Type B pancreatic cell (in vitro differentiated cells): Measurements from ENCODE around the gene COQ9. TPM values are rescaled to one million over a fixed set of nuclear protein-coding genes. Genes with fewer than 3 reads are reported as not detected.

Experiments used
- DNase-seq: peaks from one replicate; pipeline ENCODE4 v3.0.0; 2021; ENCODE audit warnings: mixed read lengths; ENCODE audit not compliant: unreplicated experiment; ENCODE audit errors: extremely low spot score
- H3K27ac Mint-ChIP-seq: 2 replicates; pipeline ENCODE4 v1.8.0; 2021; ENCODE audit warnings: mild to moderate bottlenecking, mixed read lengths
- H3K27me3 Mint-ChIP-seq: 2 replicates; pipeline ENCODE4 v1.8.0; 2021; ENCODE audit warnings: mixed read lengths
- H3K36me3 Mint-ChIP-seq: 2 replicates; pipeline ENCODE4 v1.8.0; 2021; ENCODE audit warnings: mixed read lengths
- H3K4me1 Mint-ChIP-seq: one replicate; pipeline ENCODE4 v1.8.0; 2021; ENCODE audit warnings: mixed read lengths; ENCODE audit not compliant: unreplicated experiment
- H3K4me3 Mint-ChIP-seq: 2 replicates; pipeline ENCODE4 v1.8.0; 2021; ENCODE audit warnings: mild to moderate bottlenecking, mixed read lengths
- H3K9me3 Mint-ChIP-seq: 2 replicates; pipeline ENCODE4 v1.8.0; 2021; ENCODE audit warnings: mixed read lengths
- total RNA-seq: library from RNA; stranded (reverse); gene quantifications from 2 replicates; pipeline ENCODE4 v1.2.1, GENCODE V29; 2021; ENCODE audit warnings: low replicate concordance
- TF ChIP-seq, protein P1 (sequence below): fragments of 200-600 bp; sonication (generic); conservative IDR thresholded peaks from 2 replicates; pipeline ENCODE4 v1.5.0; 2021; ENCODE audit warnings: antibody characterized with exemption, mild to moderate bottlenecking

COQ9 gene
- total RNA-seq, 1 donor from 2014 or later, result 73.1 TPM

- no peaks in the 10 kb centered on the region for H3K27me3 Mint-ChIP-seq
- H3K27ac Mint-ChIP-seq, result peak overlapping the region; percentile 98
- H3K9me3 Mint-ChIP-seq, result no peaks in the 10 kb centered on the region
- H3K4me1 Mint-ChIP-seq, result peaks cover 16% of the 10 kb centered on the region
- H3K4me3 Mint-ChIP-seq, result peak overlapping the region; percentile 100
- peaks cover 29% of the 10 kb centered on the region for H3K36me3 Mint-ChIP-seq
- no peak for DNase-seq
- TF ChIP-seq, protein P1, sequence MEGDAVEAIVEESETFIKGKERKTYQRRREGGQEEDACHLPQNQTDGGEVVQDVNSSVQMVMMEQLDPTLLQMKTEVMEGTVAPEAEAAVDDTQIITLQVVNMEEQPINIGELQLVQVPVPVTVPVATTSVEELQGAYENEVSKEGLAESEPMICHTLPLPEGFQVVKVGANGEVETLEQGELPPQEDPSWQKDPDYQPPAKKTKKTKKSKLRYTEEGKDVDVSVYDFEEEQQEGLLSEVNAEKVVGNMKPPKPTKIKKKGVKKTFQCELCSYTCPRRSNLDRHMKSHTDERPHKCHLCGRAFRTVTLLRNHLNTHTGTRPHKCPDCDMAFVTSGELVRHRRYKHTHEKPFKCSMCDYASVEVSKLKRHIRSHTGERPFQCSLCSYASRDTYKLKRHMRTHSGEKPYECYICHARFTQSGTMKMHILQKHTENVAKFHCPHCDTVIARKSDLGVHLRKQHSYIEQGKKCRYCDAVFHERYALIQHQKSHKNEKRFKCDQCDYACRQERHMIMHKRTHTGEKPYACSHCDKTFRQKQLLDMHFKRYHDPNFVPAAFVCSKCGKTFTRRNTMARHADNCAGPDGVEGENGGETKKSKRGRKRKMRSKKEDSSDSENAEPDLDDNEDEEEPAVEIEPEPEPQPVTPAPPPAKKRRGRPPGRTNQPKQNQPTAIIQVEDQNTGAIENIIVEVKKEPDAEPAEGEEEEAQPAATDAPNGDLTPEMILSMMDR, result no peak
Measured at GRCh38 chr16:57462978-57463362, 15.7 kb downstream of the COQ9 start.

DNA sequence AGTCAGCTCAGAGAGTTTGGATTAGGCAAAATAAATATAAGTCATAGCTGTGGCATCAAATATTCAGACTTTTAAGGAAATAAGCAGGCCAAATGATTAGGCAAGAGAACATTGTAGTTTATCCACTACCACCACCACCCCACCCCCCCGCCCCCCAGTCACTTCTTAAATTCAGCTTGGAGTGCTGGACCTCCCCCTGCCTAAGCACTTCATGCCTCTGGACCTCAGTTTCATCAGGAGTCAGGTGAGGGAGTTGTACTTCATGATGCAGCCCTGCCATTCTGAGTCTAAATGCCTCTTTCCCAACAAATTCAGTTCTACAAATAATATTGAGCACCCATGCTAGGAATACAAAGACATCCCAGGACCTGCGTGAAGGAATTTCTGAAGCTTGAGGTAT, 17.2 kb downstream of the COQ9 start:
- peaks cover 38% of the 10 kb centered on the region for H3K36me3 Mint-ChIP-seq
- DNase-seq, result no peak
- TF ChIP-seq, protein P1, result no peak
- H3K27me3 Mint-ChIP-seq, result no peaks in the 10 kb centered on the region
- no peak overlapping the region for H3K27ac Mint-ChIP-seq
- no peaks in the 10 kb centered on the region for H3K9me3 Mint-ChIP-seq
- peaks cover 16% of the 10 kb centered on the region for H3K4me1 Mint-ChIP-seq
- peak overlapping the region; percentile 100 for H3K4me3 Mint-ChIP-seq

GRCh38 chr16:57468346-57468745, 21.1 kb downstream of the COQ9 start:
- TF ChIP-seq, protein P1, result no peak
- H3K9me3 Mint-ChIP-seq, result no peaks in the 10 kb centered on the region
- peaks cover 26% of the 10 kb centered on the region for H3K4me1 Mint-ChIP-seq
- no peak overlapping the region for H3K4me3 Mint-ChIP-seq
- no peaks in the 10 kb centered on the region for H3K27me3 Mint-ChIP-seq
- H3K36me3 Mint-ChIP-seq, result peaks cover 42% of the 10 kb centered on the region
- no peak for DNase-seq
- H3K27ac Mint-ChIP-seq, result no peak overlapping the region

DNA sequence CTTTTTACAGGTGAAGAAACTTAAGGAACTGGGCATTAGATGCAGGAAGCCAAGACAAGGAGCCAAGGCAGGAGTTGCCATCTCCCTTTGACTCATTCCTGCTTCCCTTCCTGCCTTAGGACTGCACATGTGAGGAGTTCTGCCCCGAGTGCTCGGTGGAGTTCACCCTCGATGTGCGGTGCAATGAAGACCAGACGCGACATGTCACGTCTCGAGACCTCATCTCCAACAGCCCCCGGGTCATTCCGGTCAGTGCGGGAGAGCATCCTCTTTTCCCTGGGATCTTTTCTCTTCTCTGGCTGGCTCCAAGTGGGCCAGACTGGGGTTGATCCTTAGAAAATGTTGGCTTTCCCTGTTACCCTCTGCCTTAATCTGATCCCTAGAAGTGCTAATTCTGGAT, 21.8 kb downstream of the COQ9 start:
- H3K27me3 Mint-ChIP-seq, result no peaks in the 10 kb centered on the region
- H3K4me1 Mint-ChIP-seq, result peaks cover 24% of the 10 kb centered on the region
- DNase-seq, result no peak
- H3K27ac Mint-ChIP-seq, result no peak overlapping the region
- no peak overlapping the region for H3K4me3 Mint-ChIP-seq
- TF ChIP-seq, protein P1, result no peak
- no peaks in the 10 kb centered on the region for H3K9me3 Mint-ChIP-seq
- H3K36me3 Mint-ChIP-seq, result peaks cover 40% of the 10 kb centered on the region

GRCh38 chr16:57469917-57470470, 22.7 kb downstream of the COQ9 start:
- Mint-ChIP-seq H3K36me3 (peaks cover 33% of the 10 kb centered on the region), H3K4me1 (peaks cover 17% of the 10 kb centered on the region), H3K9me3 (no peaks in the 10 kb centered on the region), H3K4me3 (no peak overlapping the region), H3K27me3 (no peaks in the 10 kb centered on the region), H3K27ac (no peak overlapping the region)
- TF ChIP-seq, protein P1, result no peak
- DNase-seq, result no peak

- no peak for DNase-seq
- TF ChIP-seq, protein P1, result no peak
- H3K4me3 Mint-ChIP-seq, result no peak overlapping the region
- no peaks in the 10 kb centered on the region for H3K9me3 Mint-ChIP-seq
- H3K36me3 Mint-ChIP-seq, result peaks cover 29% of the 10 kb centered on the region
- peak overlapping the region; percentile 92 for H3K27ac Mint-ChIP-seq
- H3K4me1 Mint-ChIP-seq, result peaks cover 16% of the 10 kb centered on the region
- no peaks in the 10 kb centered on the region for H3K27me3 Mint-ChIP-seq
Measured at GRCh38 chr16:57470711-57471110, 23.4 kb downstream of the COQ9 start.
